ENCODE data around the gene SSC4D. TPM values are rescaled to one million over a fixed set of nuclear protein-coding genes. Genes with fewer than 3 reads are reported as not detected.
A peak's percentile ranks its signal among the peaks of the same experiment; 100 is the strongest.
"Not testable (repeated sequence)": the region's sequence is repeated elsewhere in the genome, so short reads cannot be mapped to it uniquely, and the experiment has no call there.

Gene SSC4D
- total RNA-seq, 4 donors from 2014 or later, result 0.39 to 0.66 (median 0.46) TPM; not detected in 1

- DNase-seq (ENCODE audit: extremely low spot score), result no peak
- Histone ChIP-seq H3K9me3 (no peaks in the 10 kb centered on the region), H3K4me3 (no peak overlapping the region), H3K36me3 (no peaks in the 10 kb centered on the region), H3K4me1 (peaks cover 10 to 17% (median 13%) of the 10 kb centered on the region in 4 donors), H3K27me3 (no peaks in the 10 kb centered on the region), H3K27ac (replicated peaks in 1 of 4) (no peak overlapping the region)
- TF ChIP-seq POLR2AphosphoS5 (IDR thresholded peaks at IDR 0.05) (no peak), POLR2A (IDR thresholded peaks at IDR 0.05; ENCODE audit: low read depth) (no peak), CTCF (IDR thresholded peaks at IDR 0.05) (no peak)
- 79% methylated on average over 4 of the region's 23 CpGs for WGBS
- intact Hi-C loops (cut with DNase I), result no loop called here
Observed at GRCh38 chr7:76400248-76400647, 9.2 kb downstream of the SSC4D start.

DNA sequence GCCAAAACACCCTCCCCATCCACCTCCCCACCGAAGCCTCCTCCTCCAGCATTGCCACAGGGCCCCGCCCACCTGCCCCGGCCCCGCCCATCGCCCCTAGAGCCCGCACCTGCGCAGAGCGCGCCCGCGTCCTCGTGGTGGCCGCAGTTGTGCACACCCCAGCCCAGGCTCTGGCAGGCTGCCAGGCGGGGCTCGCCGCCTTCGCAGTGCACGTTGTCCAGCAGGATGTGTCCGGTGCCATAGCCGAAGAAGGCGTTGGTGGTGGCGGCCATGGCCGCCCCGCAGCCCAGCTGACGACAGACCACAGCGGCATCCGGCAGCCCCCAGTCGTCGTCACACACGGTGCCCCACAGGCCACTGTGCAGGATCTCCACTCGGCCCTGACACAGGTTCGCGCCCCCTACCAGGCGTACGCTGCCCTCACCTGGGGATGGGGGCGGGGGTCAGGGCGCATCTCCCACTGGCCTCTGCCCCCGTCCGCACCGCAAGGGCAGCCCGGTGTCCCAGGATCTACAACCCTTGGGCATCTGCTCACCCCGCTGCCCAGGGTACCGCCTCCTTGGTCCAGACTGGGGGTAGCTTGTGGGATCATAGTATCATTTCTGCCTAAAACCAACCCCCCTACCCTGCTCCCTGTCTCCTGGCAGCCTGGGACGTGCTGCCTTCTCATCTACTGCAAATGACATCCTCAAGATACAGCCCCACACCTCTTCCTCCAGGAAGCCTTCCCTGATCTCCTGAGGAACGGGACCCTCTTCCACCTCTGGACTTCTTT is 11.9 kb downstream of the SSC4D start:
- Histone ChIP-seq H3K27me3 (no peaks in the 10 kb centered on the region), H3K9me3 (no peaks in the 10 kb centered on the region), H3K27ac (replicated peaks in 1 of 4) (peak overlapping the region in 1 of 4 donors; percentile 48), H3K4me1 (peaks cover 12 to 29% (median 28%) of the 10 kb centered on the region in 4 donors), H3K4me3 (peak overlapping the region; percentile 46 to 66 (median 52)), H3K36me3 (no peaks in the 10 kb centered on the region)
- TF ChIP-seq POLR2AphosphoS5 (IDR thresholded peaks at IDR 0.05), result peak in 1 of 2 donors; percentile 35
- TF ChIP-seq POLR2A (IDR thresholded peaks at IDR 0.05; ENCODE audit: low read depth), result no peak
- no peak for TF ChIP-seq CTCF (IDR thresholded peaks at IDR 0.05)
- TF ChIP-seq EP300 (IDR thresholded peaks at IDR 0.05), result no peak
- 34% methylated on average over 8 of the region's 45 CpGs for WGBS
- no peak for DNase-seq (ENCODE audit: extremely low spot score)
- intact Hi-C loops (cut with DNase I), result no loop called here

DNA sequence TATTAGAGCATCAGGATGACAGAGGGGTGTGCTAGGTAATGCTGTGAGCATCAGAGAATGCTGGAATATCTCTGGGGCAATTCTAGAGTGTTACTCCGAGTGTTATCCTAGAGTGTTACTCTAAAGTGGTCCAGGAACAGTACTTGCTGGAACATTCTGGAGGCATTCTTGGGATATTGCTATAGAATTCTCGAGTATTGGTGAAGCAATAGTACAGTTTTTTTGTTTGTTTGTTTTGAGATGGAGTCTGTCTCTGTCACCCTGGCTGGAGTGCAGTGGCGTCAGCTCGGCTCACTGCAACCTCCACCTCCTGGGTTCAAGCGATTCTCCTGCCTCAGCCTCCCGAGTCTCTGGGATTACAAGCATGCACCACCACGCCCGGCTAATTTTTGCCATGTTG is 12.6 kb downstream of the SSC4D start:
- Histone ChIP-seq H3K27me3 (no peaks in the 10 kb centered on the region), H3K9me3 (no peaks in the 10 kb centered on the region), H3K36me3 (no peaks in the 10 kb centered on the region), H3K4me1 (peaks cover 14 to 32% (median 31%) of the 10 kb centered on the region in 4 donors), H3K4me3 (peak overlapping the region; percentile 46 to 66 (median 52)), H3K27ac (replicated peaks in 1 of 4) (no peak overlapping the region)
- no peak for TF ChIP-seq POLR2A (IDR thresholded peaks at IDR 0.05; ENCODE audit: low read depth)
- no peak for TF ChIP-seq POLR2AphosphoS5 (IDR thresholded peaks at IDR 0.05)
- no peak for TF ChIP-seq EP300 (IDR thresholded peaks at IDR 0.05)
- no peak for TF ChIP-seq CTCF (IDR thresholded peaks at IDR 0.05)
- WGBS, result 62% methylated on average over 8 of the region's 8 CpGs
- no peak for DNase-seq (ENCODE audit: extremely low spot score)
- intact Hi-C loops (cut with DNase I), result no loop called here

DNA sequence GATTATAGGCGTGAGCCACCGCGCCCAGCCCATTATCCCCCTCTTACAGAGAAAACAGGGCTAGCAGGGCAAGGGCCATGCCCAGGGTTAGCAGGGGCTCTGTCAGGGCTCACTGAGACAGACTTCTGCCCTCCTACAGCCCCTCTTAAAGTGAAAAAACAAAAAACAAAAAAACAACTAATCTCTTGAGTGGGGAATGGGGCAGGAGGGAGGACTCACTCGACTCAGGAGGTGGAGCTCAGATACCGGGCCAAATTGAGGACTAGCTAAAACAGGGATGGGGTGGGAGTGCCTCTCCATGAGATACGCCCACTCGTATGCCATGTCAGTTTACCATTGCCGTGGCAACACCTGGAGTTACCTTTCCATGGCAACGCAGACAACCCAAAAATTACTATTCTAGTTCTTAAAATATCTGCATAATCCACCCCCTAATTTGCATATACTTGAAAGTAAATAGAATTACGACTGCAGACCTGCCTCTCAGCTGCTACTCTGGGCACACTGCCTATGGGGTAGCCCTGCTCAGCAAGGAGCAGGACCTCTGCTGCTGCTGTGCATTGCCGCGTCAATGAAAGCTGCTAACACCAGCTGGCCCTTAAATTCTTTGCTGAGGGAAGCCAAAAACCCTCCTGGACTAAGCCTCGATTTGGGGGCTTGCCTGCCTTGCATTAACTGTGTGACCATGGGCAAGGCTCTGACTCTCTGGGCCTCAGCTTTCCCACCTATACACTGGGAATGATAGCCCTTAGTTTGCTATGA is 13.4 kb downstream of the SSC4D start:
- no peak overlapping the region for H3K4me3 ChIP-seq
- no peaks in the 10 kb centered on the region for H3K9me3 ChIP-seq
- TF ChIP-seq POLR2A (IDR thresholded peaks at IDR 0.05; ENCODE audit: low read depth) (no peak), POLR2AphosphoS5 (IDR thresholded peaks at IDR 0.05) (no peak), CTCF (IDR thresholded peaks at IDR 0.05) (no peak), EP300 (IDR thresholded peaks at IDR 0.05) (no peak)
- H3K36me3 ChIP-seq, result no peaks in the 10 kb centered on the region
- H3K27ac ChIP-seq (replicated peaks in 1 of 4), result no peak overlapping the region
- no peaks in the 10 kb centered on the region for H3K27me3 ChIP-seq
- 72% methylated on average over 13 of the region's 13 CpGs for WGBS
- H3K4me1 ChIP-seq, result peaks cover 14 to 32% (median 31%) of the 10 kb centered on the region in 4 donors
- intact Hi-C loops (cut with DNase I), result no loop called here
- no peak for DNase-seq (ENCODE audit: extremely low spot score)

GRCh38 chr7:76395605-76395964 is 13.9 kb downstream of the SSC4D start:
- H3K4me1 ChIP-seq, result peaks cover 14 to 32% (median 31%) of the 10 kb centered on the region in 4 donors
- H3K27me3 ChIP-seq; H3K4me3 ChIP-seq; H3K36me3 ChIP-seq; DNase-seq (ENCODE audit: extremely low spot score); H3K27ac ChIP-seq (replicated peaks in 1 of 4); H3K9me3 ChIP-seq; intact Hi-C loops (cut with DNase I): not testable (repeated sequence)
- WGBS, result 85% methylated on average over 11 of the region's 11 CpGs
